Measurements from ENCODE around the gene ZNF335. TPM values are rescaled to one million over a fixed set of nuclear protein-coding genes. Genes with fewer than 3 reads are reported as not detected.
"Not testable (repeated sequence)": the region's sequence is repeated elsewhere in the genome, so short reads cannot be mapped to it uniquely, and the experiment has no call there.

ZNF335 gene
- total RNA-seq, 1 donor from 2014 or later = 31.6 TPM

GRCh38 chr20:45993197-45993951, 21.4 kb upstream of the ZNF335 start:
- DNase-seq (ENCODE audit: low spot score in 2 of 2, unreplicated experiment in 2 of 2) = no peak
- H3K4me3 Mint-ChIP-seq = no peak overlapping the region
- no peaks in the 10 kb centered on the region for H3K36me3 Mint-ChIP-seq
- H3K9me3 Mint-ChIP-seq = no peaks in the 10 kb centered on the region
- peaks cover 7% of the 10 kb centered on the region for H3K4me1 Mint-ChIP-seq
- no peak for TF ChIP-seq CTCF (IDR thresholded peaks at IDR 0.05; ENCODE audit: unreplicated experiment)
- H3K27ac Mint-ChIP-seq = peak overlapping the region; percentile 21
- H3K27me3 Mint-ChIP-seq (ENCODE audit: low read depth) = no peaks in the 10 kb centered on the region

GRCh38 chr20:45991616-45992015, 19.6 kb upstream of the ZNF335 start:
- no peak for TF ChIP-seq CTCF (IDR thresholded peaks at IDR 0.05; ENCODE audit: unreplicated experiment)
- peaks cover 7% of the 10 kb centered on the region for H3K4me1 Mint-ChIP-seq
- H3K27ac Mint-ChIP-seq = no peak overlapping the region
- H3K4me3 Mint-ChIP-seq = no peak overlapping the region
- H3K27me3 Mint-ChIP-seq (ENCODE audit: low read depth) = peaks cover 2% of the 10 kb centered on the region
- H3K36me3 Mint-ChIP-seq = no peaks in the 10 kb centered on the region
- no peaks in the 10 kb centered on the region for H3K9me3 Mint-ChIP-seq
- no peak for DNase-seq (ENCODE audit: low spot score in 2 of 2, unreplicated experiment in 2 of 2)

- not testable (repeated sequence) for H3K9me3 Mint-ChIP-seq; H3K36me3 Mint-ChIP-seq; H3K27ac Mint-ChIP-seq; H3K4me3 Mint-ChIP-seq; DNase-seq (ENCODE audit: low spot score in 2 of 2, unreplicated experiment in 2 of 2); H3K27me3 Mint-ChIP-seq (ENCODE audit: low read depth); H3K4me1 Mint-ChIP-seq
These were observed 16.8 kb upstream of the ZNF335 start for GRCh38 chr20:45988830-45989229.

- no peaks in the 10 kb centered on the region for H3K36me3 Mint-ChIP-seq
- peaks cover 5% of the 10 kb centered on the region for H3K27me3 Mint-ChIP-seq (ENCODE audit: low read depth)
- peak; percentile 80 for TF ChIP-seq CTCF (IDR thresholded peaks at IDR 0.05; ENCODE audit: unreplicated experiment)
- H3K4me1 Mint-ChIP-seq = no peaks in the 10 kb centered on the region
- H3K27ac Mint-ChIP-seq = no peak overlapping the region
- no peaks in the 10 kb centered on the region for H3K9me3 Mint-ChIP-seq
- H3K4me3 Mint-ChIP-seq = no peak overlapping the region
- peak; percentile 49 to 80 for DNase-seq (ENCODE audit: low spot score in 2 of 2, unreplicated experiment in 2 of 2)
These were observed 15.2 kb upstream of the ZNF335 start for GRCh38 chr20:45987108-45987780.

GRCh38 chr20:45985573-45985972, 13.6 kb upstream of the ZNF335 start:
- no peaks in the 10 kb centered on the region for H3K4me1 Mint-ChIP-seq
- peaks cover 5% of the 10 kb centered on the region for H3K27me3 Mint-ChIP-seq (ENCODE audit: low read depth)
- DNase-seq (ENCODE audit: low spot score in 2 of 2, unreplicated experiment in 2 of 2) = no peak
- no peaks in the 10 kb centered on the region for H3K36me3 Mint-ChIP-seq
- no peaks in the 10 kb centered on the region for H3K9me3 Mint-ChIP-seq
- no peak overlapping the region for H3K27ac Mint-ChIP-seq
- H3K4me3 Mint-ChIP-seq = no peak overlapping the region
- TF ChIP-seq CTCF (IDR thresholded peaks at IDR 0.05; ENCODE audit: unreplicated experiment) = no peak

- no peaks in the 10 kb centered on the region for H3K36me3 Mint-ChIP-seq
- peaks cover 12% of the 10 kb centered on the region for H3K27me3 Mint-ChIP-seq (ENCODE audit: low read depth)
- no peaks in the 10 kb centered on the region for H3K9me3 Mint-ChIP-seq
- H3K4me1 Mint-ChIP-seq = no peaks in the 10 kb centered on the region
- H3K4me3 Mint-ChIP-seq = no peak overlapping the region
- no peak for TF ChIP-seq CTCF (IDR thresholded peaks at IDR 0.05; ENCODE audit: unreplicated experiment)
- no peak for DNase-seq (ENCODE audit: low spot score in 2 of 2, unreplicated experiment in 2 of 2)
- H3K27ac Mint-ChIP-seq = no peak overlapping the region
These were observed 11.3 kb upstream of the ZNF335 start for GRCh38 chr20:45983279-45983743.

Data from mesothelial cell of epicardium (in vitro differentiated cells).